ENCODE measurements around the gene SLC13A4.

DNA sequence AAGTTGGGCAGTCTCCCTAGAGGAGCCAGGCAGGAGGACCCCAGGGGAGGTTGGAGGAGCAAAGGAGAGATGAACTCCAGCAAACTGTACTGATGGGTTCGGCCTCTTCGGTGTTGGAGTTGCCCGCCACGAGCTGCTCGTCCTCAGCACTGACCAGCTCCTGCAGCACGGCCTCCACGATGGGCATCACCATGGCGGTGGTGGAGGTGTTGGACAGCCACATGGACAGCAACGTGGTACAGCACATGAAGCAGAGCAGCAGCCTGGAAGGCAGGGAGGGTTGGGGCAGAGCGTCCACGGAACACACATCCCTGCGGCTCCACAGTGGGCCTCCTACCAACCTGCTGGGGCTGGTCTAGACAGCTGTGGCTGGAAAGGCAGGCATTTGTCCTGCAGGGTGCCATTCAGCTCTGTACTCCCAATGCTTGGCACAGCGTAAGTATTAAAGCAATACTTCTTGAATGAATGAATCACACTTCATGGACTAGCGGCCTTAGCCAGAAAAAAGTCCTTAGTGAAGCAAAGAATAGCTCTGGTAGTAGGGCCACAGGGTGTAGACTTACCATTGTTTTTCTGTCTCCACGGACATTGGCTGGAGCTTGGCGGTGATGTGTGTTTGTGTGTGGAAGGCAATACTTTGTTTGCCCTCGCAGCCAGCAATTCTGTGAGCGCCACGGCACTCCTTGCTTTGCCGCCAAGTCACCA, 21.8 kb downstream of the SLC13A4 start:
- TF ChIP-seq, protein P1, sequence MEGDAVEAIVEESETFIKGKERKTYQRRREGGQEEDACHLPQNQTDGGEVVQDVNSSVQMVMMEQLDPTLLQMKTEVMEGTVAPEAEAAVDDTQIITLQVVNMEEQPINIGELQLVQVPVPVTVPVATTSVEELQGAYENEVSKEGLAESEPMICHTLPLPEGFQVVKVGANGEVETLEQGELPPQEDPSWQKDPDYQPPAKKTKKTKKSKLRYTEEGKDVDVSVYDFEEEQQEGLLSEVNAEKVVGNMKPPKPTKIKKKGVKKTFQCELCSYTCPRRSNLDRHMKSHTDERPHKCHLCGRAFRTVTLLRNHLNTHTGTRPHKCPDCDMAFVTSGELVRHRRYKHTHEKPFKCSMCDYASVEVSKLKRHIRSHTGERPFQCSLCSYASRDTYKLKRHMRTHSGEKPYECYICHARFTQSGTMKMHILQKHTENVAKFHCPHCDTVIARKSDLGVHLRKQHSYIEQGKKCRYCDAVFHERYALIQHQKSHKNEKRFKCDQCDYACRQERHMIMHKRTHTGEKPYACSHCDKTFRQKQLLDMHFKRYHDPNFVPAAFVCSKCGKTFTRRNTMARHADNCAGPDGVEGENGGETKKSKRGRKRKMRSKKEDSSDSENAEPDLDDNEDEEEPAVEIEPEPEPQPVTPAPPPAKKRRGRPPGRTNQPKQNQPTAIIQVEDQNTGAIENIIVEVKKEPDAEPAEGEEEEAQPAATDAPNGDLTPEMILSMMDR (conservative IDR thresholded peaks at IDR 0.05 in 1 of 2, IDR thresholded peaks at IDR 0.05 in 1 of 2; ENCODE audit: low read depth in 1 of 2, low read length in 2 of 2): no peak
- TF ChIP-seq EZH2 (IDR thresholded peaks at IDR 0.05; ENCODE audit: low read length, missing control alignments): no peak

All from fibroblast of lung (primary cell).